Activated CD4-positive, CD25-positive, alpha-beta regulatory T cell (primary cell): ENCODE results near the gene VAT1L.

Source experiments
- DNase-seq, 4 experiments: peaks; one replicate each; lab custom pipeline; 2025; lab: John Stamatoyannopoulos, UW

The VAT1L gene

DNA sequence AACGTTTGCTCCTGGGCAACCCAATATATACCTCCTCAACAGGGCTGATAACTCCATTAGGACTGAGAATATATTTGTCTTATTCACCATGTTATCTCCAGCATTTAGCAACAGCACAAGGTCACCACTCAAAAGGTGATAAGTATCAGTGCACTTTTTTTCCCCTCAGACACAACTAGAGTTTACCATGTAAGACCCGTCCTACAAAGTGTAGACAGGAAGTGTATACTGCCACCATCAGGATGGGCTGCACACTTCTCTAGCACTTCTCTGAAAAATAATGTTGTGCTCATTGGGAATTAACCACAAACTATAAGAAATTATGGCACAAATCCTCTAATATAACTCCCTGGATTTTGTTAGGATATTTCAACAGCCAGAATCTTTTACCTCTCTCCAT, 5.7 kb upstream of the VAT1L start:
- DNase-seq = no peak

DNA sequence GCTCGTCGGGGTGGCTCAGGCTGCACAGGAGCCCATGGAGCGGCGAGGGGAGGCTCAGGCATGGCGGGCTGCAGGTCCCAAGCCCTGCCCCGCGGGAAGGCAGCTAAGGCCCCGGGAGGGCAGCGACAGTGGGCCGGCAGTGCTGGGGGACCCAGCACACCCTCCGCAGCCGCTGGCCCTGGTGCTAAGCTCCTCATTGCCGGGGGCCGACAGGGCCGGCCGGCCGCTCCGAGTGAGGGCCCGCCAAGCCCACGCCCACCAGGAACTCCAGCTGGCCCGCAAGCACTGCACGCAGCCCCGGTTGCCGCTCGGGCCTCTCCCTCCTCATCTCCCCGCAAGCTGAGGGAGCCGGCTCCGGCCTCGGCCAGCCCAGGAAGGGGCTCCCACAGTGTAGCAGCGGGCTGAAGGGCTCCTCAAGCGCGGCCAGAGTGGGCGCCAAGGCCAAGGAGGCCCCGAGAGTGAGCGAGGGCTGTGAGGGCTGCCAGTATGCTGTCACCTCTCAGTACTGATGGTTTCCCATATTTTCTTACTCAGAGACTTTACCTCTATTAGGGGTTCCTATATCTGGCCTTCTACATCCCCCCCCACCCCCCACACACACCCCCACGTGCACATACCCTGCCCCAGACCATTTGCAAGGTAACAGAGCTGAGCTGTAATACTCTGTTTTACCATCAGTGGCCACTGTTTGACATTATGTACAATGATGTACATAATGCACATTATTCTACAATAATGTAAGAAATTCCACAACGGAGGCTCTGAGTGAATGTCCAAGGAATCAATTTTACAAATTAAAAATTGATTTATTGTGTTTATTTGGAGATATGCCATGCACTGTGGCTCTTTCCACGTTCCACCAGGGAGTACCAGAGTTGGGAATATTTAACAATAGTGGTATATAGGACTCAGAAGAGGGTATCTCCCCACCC, 3.7 kb upstream of the VAT1L start:
- DNase-seq = no peak

DNA sequence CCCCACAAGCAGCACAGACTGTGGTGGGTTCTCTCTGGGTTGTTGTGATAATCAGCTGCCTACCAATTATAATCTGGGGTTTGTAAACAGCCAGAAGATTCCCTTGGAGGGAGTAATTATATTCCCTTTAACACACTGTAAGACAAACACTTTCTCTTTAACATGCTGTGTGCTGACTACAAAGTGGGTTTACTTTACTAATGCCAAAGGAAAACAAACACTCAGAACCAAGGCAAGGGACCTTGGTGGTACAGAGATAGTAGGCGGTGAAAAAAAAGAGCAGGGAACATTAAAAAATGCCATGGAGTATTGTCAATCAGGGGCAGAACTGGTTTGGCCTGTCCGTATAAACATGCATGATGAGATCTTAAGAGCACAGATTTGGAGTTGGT, 3.0 kb upstream of the VAT1L start:
- no peak for DNase-seq

DNA sequence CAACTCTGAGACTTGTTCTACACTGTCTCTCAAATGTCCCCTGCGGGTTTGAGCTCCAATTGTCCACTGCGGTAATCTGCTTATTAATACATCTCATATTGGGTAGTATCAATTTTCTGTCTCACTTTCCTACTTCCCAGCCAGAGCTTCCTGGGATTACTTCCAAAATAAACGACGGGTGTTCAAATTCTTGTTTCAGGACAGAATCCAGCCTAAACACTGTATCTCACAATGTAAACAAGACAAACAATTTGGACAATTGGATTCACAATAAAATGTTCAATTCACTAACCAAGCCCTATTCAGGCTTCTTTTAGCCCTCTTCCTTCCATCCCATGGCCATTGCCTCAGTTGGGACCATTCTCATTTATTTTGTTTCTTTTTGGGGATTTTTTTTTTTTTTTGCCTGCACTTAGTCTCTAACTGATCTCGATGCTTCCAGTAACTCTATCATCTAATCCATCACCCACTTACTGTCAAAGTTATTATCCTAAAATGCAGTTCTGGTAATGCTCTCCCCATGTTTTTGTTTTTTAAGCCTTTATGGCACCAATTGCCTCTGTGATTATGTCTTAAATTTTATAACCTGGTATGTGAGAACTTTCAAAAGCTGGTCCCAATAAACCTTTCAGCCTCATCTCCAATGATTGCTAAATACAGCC, 2.0 kb upstream of the VAT1L start:
- no peak for DNase-seq

DNA sequence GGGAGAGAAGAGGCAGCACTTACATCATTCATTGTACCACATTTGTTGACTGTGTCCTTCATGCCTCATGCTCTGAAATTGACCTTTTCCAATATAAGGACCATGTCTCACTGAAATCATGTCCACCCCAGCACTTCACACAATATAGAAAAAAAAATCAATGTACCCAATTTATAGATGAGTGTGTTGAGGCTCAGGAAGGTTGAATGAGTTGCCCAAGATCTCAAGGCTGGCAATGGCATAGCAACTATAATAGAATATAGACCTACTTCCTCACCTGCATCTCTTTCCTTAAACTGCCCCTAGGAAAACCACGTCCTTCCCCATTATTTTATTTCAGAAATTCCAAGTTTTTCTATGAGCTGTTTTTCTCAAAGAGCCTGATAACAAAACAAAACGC, 912 bp upstream of the VAT1L start:
- no peak for DNase-seq

DNA sequence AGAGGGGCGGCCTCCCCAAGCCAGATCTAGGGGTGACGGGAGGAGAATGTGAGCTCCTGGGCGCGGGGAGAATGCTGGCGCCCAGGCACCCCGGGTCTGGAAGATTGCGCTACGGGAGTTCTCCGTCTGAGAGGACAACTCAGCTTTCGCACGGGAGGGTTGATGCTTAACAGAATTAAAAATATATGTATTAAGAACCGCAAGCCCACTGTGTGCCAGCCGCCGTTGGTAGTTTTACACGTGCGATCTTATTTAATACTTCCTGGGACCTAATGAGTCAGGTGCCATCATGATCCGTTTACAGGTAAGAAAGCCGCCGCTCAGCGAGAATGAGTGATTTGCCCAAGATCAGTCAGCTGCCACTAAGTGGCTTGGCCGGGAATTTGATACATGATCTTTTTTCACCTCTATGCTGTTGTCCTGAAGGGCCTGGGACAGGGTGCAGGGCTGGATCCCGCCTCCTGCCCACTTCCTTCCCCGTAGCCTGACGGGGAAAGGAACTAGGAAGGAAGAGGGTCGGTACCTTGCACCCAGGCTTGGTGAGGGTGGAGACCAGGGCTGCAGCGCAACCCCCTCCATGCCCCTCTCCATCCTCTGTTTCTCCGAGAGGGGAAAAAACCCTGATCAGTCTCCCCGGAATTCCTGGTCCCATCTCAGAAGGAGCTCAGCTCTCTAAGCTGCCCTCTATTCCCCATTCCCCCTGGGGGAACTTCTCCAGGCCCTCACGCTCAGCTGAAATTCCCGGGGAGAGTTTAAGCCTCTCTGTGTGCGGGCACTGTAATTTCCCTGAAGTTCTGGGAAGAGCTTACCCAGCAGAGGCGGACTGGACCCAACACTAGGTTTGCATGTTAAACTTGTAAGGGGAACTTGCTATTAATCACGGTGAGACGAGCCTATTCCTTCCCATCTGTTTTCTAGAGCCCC, 983 bp downstream of the VAT1L start:
- no peak for DNase-seq

DNA sequence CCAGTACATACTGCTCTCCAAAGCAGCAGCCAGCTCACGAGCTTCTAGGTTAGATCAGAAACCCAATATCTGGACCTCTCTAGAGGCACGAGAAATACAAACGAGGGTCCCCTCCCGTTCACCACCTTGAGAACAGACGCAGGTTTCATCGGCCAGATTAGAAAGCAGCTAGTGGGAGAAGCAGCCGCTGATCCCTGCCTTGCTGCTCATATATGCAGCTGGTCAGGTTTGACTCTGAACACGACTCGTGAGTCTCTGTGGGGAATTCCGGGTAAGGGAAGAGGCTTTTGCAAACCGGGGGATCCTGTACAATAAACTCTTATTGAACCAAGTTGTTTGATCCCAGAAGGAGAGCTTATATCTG, 1.6 kb downstream of the VAT1L start:
- no peak for DNase-seq

DNA sequence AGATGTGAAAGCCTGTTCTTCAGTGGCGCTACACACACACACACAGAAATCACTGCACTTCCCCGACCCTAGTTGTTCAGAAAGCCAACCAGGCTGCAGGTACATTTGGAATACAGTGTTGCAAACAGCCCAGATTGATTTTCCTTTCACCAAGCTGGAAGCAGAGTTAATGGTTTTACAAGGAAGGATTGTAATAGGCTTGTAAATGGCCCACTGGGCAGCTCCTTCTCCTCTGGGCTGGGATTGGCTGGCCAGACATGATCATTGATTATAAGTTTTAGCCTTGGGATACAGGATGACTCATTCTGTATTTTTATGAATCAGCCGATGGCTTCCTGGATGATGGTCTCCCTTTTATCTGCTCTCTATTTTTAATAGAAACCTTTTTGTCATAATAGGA, 2.5 kb downstream of the VAT1L start:
- no peak for DNase-seq

DNA sequence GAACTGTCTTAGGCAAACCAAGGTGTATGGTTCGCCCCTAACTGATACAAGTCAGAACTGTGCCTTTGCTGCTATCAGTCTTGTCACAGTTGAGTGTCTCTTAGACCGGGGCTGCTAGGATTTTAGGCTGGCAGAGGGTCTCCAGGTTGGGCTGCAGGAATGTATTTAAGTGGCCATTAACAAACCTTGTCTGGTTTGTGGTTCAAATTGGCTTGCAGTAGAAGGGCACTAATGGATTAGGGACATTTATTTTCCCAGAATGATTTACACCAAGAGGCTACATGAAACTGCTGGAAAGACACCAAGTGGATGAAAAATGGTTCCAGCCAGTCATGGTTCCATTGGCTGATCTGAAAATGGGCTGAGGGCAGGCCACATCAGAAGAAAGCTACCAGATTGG, 5.1 kb downstream of the VAT1L start:
- DNase-seq = no peak

DNA sequence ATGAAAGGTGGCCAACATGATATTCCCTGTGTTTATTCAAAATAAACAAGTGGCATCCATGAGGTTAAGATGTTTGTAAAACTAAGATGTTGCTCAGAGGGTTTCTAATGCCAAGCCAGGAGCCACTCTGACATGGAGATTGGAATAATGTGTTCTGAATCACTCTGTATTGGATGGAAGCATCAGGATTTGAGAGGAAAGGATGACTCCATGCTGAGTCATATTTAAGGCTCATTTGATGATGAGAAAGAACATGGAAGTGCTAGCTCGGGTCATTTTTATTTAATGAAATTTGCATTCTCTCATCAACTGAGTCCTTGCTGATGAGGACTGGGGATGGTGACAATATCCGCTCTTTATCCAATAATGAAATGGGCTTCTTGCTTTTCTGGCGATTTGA, 6.2 kb downstream of the VAT1L start:
- no peak for DNase-seq

DNA sequence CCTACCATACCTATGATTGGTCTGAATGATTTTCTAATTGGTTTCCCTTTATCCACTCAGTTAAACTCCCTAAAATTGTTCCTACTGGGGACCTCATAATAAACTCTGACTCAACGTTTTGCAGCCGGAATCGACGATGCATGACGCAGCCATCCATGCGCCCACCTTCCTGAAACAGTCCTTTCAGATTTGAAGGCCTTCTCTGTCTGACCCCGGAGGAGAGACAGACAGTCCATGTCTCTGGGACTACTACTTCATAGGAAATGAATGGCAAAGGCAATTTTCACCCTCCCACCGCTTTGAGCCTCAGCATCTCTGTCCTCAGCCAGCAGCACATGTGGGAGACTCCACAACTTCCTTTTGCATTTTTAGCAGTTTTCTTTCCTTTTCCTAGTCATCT, 13.5 kb downstream of the VAT1L start:
- DNase-seq = no peak

DNA sequence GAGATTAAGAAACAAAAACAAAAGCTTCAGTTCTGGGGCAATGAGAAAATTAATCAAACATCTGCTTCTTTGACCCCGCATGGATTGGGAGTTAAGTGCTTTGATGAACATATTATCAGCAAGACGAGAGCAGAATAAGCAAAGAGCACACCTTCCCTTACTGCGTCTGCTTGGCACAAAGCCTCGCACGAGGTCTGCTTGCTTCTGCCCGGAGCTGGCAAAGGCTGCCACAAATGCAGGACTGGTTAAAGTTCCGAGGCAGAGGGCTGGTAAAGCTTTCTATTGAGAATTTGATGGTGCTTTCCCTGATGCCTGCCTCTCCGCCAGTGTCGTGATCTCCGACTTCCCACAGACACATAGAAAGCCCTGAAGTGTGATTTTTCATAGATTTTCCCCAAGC, 17.0 kb downstream of the VAT1L start:
- DNase-seq = no peak

DNA sequence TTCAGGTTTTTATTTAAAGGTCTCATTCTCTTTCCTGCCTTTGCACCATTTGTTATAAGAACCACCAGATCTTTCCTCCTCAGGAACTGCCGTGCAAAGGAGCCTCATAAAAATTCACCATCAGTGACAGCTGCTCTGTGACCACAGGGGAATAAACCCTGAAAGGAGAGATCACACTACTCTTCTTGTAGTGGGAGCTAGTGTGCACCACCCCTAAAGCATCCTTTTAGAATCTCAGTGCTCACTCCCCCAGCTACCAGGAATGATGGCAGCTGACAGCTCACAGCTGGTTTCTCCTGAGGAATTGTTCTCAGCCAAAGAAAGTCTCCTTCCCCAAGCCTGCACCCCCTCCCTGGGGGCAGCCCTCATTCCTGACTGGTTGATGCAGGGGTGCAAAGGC, 18.7 kb downstream of the VAT1L start:
- DNase-seq = no peak

DNA sequence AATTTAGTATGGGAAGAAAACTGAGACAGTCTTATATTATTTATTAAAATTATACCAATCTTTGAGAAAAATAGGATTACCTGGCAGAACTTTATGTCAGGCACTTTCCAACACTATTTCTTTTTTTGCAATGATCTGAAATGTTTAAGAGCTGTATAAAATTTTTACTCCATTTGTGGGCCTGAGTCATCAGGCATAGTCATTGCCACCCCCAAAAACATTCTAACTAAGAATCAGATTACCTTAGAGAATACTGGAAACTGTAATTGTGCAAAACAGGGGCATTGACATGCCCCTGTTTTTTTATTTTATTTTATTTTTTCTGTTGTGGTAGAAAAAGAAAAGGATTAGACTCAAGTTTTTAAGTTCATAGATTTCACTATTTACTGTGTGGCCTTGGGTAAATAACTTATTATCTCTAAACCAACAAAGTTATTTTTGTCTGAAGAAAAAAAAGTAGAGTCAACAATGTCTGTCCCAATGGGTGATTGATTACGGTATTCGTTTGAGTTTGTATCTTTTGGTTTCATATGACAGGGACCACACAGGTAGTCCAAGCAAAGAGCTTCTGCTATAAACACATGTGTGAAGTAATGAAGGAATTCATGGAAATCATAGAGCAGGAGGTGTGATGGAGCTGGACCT, 24.6 kb downstream of the VAT1L start:
- DNase-seq = no peak

DNA sequence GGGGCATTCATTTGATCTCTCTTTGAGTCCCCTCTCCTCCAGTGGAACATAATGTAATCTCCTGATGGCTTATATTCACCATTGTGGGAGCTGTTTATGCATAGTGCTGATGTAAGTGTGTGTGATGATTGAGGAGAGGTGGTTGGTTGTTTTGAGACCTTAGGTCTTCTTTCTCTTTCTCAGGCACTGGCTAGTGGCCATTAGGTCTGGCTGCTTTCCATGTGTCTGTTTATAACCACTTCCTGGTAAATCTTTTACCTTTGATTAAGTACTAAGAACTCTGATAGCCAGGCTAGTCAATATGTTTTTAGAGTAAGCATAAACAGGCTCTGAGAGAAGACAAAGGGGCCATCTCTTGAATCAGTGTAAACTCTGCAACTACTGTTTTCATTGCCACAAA, 27.9 kb downstream of the VAT1L start:
- DNase-seq = no peak

DNA sequence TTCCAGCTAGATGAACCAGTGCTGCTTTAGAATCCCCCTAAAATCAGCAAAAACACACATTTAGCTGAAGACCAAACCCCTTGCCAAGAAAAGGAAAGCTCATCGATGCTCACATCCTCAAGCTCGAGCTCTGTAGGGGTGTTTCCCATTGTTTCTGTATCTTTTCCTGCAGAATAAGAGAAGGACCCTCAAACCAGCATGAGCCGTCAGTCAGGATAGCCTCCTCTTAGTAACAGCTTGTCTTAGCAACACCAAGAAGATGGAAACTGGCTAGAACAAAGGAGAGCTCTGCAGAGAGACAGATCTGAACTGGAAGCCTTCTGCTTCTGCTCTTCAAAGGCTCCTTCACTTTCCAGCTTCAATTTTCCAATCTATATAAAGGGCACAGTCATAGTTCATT, 32.0 kb downstream of the VAT1L start:
- DNase-seq = no peak

DNA sequence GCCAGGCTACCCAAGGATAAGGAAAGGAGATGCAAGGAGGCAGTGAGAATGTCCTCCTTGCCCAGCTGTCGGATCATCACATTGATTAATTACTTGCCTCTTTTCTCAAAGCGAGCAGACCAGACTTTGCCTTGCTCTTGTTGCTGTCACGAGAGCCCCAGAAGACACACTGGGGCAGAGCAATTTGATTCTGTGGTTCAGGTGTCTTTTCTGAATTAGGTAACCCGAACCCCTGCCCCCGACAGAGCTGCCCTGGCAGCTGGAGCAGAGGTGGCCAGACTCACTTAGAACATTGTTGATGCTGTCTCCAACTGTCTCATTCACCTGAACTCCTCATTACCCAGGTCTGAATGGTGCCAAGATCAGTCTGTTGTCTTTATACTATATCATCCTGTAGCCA, 34.3 kb downstream of the VAT1L start:
- DNase-seq = no peak

DNA sequence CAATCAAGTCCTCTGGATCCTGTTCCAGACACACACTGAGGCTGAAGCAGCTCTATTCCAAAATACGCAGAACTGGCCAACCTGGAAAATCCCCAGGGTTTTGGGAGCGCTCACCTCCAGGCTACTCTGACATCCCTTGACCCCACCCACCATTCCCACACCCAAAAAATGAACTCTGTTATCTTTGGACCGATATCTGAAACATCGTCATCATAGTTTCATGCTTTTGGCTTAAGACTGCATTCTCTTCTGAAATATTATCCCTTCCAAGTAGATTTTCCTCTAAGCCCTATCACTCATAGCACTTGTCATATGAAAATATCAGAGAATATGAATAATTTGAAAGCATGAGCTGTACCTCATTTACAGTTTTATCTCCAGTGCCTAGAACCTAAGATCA, 34.7 kb downstream of the VAT1L start:
- DNase-seq = no peak

DNA sequence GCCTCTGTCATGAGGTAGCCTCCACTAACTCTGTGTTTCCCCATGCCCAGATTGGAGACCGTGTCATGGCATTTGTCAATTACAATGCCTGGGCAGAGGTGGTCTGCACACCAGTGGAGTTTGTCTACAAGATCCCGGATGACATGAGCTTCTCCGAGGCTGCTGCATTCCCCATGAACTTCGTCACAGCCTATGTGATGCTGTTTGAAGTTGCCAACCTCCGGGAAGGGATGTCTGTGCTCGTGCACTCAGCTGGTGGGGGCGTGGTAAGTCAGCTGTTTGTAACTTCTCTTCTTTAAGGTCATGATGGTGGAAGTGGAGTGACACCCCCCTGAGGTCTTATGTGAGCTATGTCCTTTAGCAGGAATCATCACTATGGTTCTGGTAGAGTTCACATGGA, 36.8 kb downstream of the VAT1L start:
- DNase-seq = no peak

DNA sequence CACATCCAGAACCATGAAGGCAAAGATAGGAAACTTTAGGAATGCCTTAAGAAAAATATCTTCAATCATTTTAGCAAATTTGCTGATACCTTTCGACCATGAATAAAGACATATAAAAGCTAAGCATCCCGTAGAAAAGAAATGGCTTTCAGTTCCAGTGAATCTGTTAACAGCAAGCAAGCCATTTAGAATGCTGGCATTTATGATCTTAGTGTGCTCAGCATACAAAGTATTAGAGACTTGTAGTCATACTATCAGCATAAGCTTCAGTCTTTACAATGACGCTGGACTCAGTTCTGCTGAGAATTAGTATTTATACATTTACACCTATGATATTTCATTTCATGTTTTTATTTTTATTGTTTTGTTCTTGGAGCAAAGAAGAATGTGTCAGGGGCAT, 38.7 kb downstream of the VAT1L start:
- no peak for DNase-seq

DNA sequence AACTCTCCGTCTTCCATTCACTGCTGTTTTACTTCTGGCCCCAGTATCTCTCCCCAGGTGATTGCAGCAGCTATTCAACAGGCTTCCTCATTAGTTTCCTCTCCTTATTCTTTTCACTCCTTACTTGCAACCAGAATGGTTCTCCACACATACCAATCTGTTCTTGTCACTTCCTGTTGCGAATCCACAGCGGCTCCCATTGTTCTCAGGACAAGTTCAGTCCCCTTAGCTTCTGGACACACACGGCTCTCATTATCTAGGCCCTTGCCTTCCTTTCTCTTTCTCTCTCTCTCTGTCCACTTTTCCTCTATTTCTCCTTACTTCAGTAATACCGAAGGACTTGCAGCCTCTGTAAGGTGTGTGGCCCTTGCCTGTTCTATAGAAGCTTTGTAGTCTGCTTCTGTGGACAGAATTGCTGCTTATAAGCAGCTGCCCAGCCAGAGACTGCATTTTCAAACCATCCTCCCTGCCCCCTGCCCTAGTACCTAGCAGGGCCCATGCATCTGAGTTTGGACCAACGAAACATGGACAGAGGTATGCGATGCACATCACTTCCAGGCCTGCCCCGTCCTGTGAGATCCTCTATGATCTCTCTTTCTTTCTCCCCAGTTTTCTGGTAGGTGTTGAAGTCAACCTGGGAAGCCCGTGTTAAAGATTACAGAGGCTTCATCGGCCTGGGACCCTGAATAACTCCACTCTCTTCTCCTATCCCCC, 45.7 kb downstream of the VAT1L start:
- no peak for DNase-seq
